ENCODE measurements around the gene BABAM2. TPM values are rescaled to one million over a fixed set of nuclear protein-coding genes. Genes with fewer than 3 reads are reported as not detected.

BABAM2 gene
- total and polyA plus RNA-seq, 2 experiments from 2014 or later = 28.8 to 43.6 TPM

GRCh38 chr2:28185153-28185552 lies 294.6 kb downstream of the BABAM2 start:
- no peaks in the 10 kb centered on the region for H3K27me3 ChIP-seq
- no peaks in the 10 kb centered on the region for H3K9me2 ChIP-seq (replicated peaks; ENCODE audit: insufficient read depth)
- no peaks in the 10 kb centered on the region for H3K4me1 ChIP-seq (ENCODE audit: insufficient read depth)
- H3K27ac ChIP-seq = no peak overlapping the region
- H3K4me3 ChIP-seq = no peak overlapping the region
- no peaks in the 10 kb centered on the region for H3K9me3 ChIP-seq (ENCODE audit: low read depth)
- no peak for DNase-seq (ENCODE audit: low spot score)
- no peaks in the 10 kb centered on the region for H3K79me2 ChIP-seq
- 80% methylated on average over 5 of the region's 5 CpGs for WGBS (ENCODE audit: low lambda C conversion rate, missing lambda C conversion rate)
- H3K4me2 ChIP-seq = no peak overlapping the region
- no peaks in the 10 kb centered on the region for H4K20me1 ChIP-seq (ENCODE audit: insufficient read depth, poor library complexity, severe bottlenecking)
- peaks cover 2% of the 10 kb centered on the region for H3K36me3 ChIP-seq (replicated peaks; ENCODE audit: insufficient read depth, low read depth)
- H2AFZ ChIP-seq = no peak overlapping the region
- TF ChIP-seq EZH2phosphoT487 (IDR thresholded peaks at IDR 0.05; ENCODE audit: low read depth, severe bottlenecking, unreplicated experiment) (no peak), EZH2 (IDR thresholded peaks at IDR 0.05; ENCODE audit: borderline replicate concordance) (no peak), CTCF (IDR thresholded peaks at IDR 0.05; ENCODE audit: poor library complexity) (no peak)

DNA sequence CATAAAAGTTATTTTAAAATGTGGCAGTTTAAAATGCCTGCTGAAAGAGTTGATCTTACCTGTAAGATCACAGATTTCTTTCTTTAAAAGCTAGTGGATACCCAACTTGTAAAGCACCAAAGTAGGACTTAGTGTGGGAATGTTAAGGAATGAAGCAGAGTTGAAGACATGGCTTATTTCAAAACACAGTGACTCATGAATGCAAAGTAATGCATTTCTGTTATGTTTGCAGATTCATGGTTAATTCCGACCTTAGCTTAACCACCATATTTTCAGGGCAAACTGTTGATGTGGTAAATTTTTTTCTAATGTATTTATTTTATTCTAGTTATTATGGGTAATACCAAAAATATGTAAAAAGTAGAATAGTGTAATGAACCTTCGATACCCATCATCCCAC lies 295.4 kb downstream of the BABAM2 start:
- Histone ChIP-seq H3K4me1 (ENCODE audit: insufficient read depth) (no peaks in the 10 kb centered on the region), H4K20me1 (ENCODE audit: insufficient read depth, poor library complexity, severe bottlenecking) (no peaks in the 10 kb centered on the region), H3K9me2 (replicated peaks; ENCODE audit: insufficient read depth) (no peaks in the 10 kb centered on the region), H3K4me3 (no peak overlapping the region), H2AFZ (no peak overlapping the region), H3K27me3 (no peaks in the 10 kb centered on the region), H3K4me2 (no peak overlapping the region), H3K79me2 (no peaks in the 10 kb centered on the region), H3K36me3 (replicated peaks; ENCODE audit: insufficient read depth, low read depth) (no peaks in the 10 kb centered on the region), H3K27ac (peak overlapping the region; percentile 58), H3K9me3 (ENCODE audit: low read depth) (no peaks in the 10 kb centered on the region)
- DNase-seq (ENCODE audit: low spot score) = no peak
- 84% methylated on average over 2 of the region's 2 CpGs for WGBS (ENCODE audit: low lambda C conversion rate, missing lambda C conversion rate)
- TF ChIP-seq EZH2 (IDR thresholded peaks at IDR 0.05; ENCODE audit: borderline replicate concordance) (no peak), CTCF (IDR thresholded peaks at IDR 0.05; ENCODE audit: poor library complexity) (no peak), EZH2phosphoT487 (IDR thresholded peaks at IDR 0.05; ENCODE audit: low read depth, severe bottlenecking, unreplicated experiment) (no peak)

DNA sequence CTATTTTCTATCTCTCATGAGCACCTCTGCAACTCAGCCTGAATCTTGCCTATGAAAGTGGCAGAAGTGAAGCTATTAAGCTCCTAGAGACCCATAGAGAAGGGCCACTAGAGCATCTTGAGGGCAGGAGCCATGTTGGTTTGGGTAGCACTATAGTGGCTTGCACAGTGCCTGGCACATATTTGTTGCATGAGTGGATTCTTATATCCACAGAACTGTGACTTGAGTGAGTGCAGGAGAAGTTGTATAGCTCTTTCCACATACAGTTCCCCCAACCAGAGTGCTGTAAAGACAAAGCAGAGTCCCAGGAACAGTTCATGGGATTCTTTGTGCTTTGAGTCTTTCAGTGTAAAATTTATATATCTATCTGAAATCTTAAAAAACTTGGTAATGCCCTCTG lies 296.7 kb downstream of the BABAM2 start:
- no peaks in the 10 kb centered on the region for H4K20me1 ChIP-seq (ENCODE audit: insufficient read depth, poor library complexity, severe bottlenecking)
- H2AFZ ChIP-seq = no peak overlapping the region
- H3K9me2 ChIP-seq (replicated peaks; ENCODE audit: insufficient read depth) = no peaks in the 10 kb centered on the region
- TF ChIP-seq EZH2phosphoT487 (IDR thresholded peaks at IDR 0.05; ENCODE audit: low read depth, severe bottlenecking, unreplicated experiment) (no peak), EZH2 (IDR thresholded peaks at IDR 0.05; ENCODE audit: borderline replicate concordance) (no peak), CTCF (IDR thresholded peaks at IDR 0.05; ENCODE audit: poor library complexity) (no peak)
- H3K9me3 ChIP-seq (ENCODE audit: low read depth) = no peaks in the 10 kb centered on the region
- no peaks in the 10 kb centered on the region for H3K4me1 ChIP-seq (ENCODE audit: insufficient read depth)
- H3K79me2 ChIP-seq = no peaks in the 10 kb centered on the region
- H3K4me2 ChIP-seq = no peak overlapping the region
- no peak overlapping the region for H3K4me3 ChIP-seq
- H3K27me3 ChIP-seq = no peaks in the 10 kb centered on the region
- H3K36me3 ChIP-seq (replicated peaks; ENCODE audit: insufficient read depth, low read depth) = no peaks in the 10 kb centered on the region
- no peak overlapping the region for H3K27ac ChIP-seq
- DNase-seq (ENCODE audit: low spot score) = no peak

DNA sequence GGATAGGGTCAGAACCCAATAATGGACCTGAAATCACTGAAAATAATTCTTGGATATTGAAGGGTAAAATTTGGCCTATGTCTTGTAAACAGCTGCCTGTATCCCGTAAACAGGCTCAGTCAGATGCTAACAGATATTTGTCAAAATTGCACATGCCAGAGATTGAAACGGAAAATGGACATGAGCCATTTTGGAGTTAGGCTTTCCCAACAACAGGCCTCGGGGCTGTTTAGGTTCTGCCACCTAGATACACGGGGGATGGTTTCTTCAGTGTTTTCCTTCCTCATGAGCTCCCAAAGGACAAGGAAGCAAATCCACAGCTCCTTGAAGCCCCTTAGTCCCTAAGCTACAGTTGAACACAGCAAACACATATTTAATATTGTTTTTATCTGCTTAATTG lies 297.9 kb downstream of the BABAM2 start:
- H4K20me1 ChIP-seq (ENCODE audit: insufficient read depth, poor library complexity, severe bottlenecking) = no peaks in the 10 kb centered on the region
- no peaks in the 10 kb centered on the region for H3K4me1 ChIP-seq (ENCODE audit: insufficient read depth)
- peak overlapping the region; percentile 19 for H3K27ac ChIP-seq
- no peaks in the 10 kb centered on the region for H3K9me2 ChIP-seq (replicated peaks; ENCODE audit: insufficient read depth)
- no peaks in the 10 kb centered on the region for H3K9me3 ChIP-seq (ENCODE audit: low read depth)
- H3K4me2 ChIP-seq = no peak overlapping the region
- H3K27me3 ChIP-seq = no peaks in the 10 kb centered on the region
- no peak for TF ChIP-seq EZH2phosphoT487 (IDR thresholded peaks at IDR 0.05; ENCODE audit: low read depth, severe bottlenecking, unreplicated experiment)
- no peak for TF ChIP-seq CTCF (IDR thresholded peaks at IDR 0.05; ENCODE audit: poor library complexity)
- no peak for TF ChIP-seq EZH2 (IDR thresholded peaks at IDR 0.05; ENCODE audit: borderline replicate concordance)
- no peak overlapping the region for H3K4me3 ChIP-seq
- WGBS (ENCODE audit: low lambda C conversion rate, missing lambda C conversion rate) = 84% methylated on average over 4 of the region's 4 CpGs
- DNase-seq (ENCODE audit: low spot score) = no peak
- H3K36me3 ChIP-seq (replicated peaks; ENCODE audit: insufficient read depth, low read depth) = no peaks in the 10 kb centered on the region
- no peaks in the 10 kb centered on the region for H3K79me2 ChIP-seq
- no peak overlapping the region for H2AFZ ChIP-seq

All from hepatocyte (in vitro differentiated cells).